B cell (primary cell): Measurements from ENCODE around the gene TSPAN15. TPM values are rescaled to one million over a fixed set of nuclear protein-coding genes. Genes with fewer than 3 reads are reported as not detected.
A peak's percentile ranks its signal among the peaks of the same experiment; 100 is the strongest.

Experiments used
- ATAC-seq: fragments of 200-7000 bp; cut with Tn5 transposase; one replicate; pipeline ENCODE4 v1.10.0; 2021; ENCODE audit warnings: low read depth, mild to moderate bottlenecking, moderate number of reproducible peaks, moderate library complexity
- CTCF ChIA-PET: fragments of 350-600 bp; sonication (Branson Sonifier 250); formaldehyde crosslinking; loops from one replicate; lab custom pipeline; 2021; ENCODE audit warnings: antibody characterized with exemption, inconsistent platforms; lab: Charles Lee
- POLR2A ChIA-PET: fragments of 350-600 bp; sonication (Branson Sonifier 250); formaldehyde crosslinking; loops from one replicate; lab custom pipeline; 2021; ENCODE audit warnings: antibody characterized with exemption; lab: Charles Lee
- DNase-seq: peaks from one replicate; pipeline ENCODE4 v3.0.0; 2013
- H2AFZ ChIP-seq: 2 replicates; pipeline ENCODE4 v1.6.1; 2012; ENCODE audit warnings: mild to moderate bottlenecking, low read depth, low read length; ENCODE audit not compliant: insufficient read depth, poor library complexity, severe bottlenecking
- H3K27ac ChIP-seq, 2 donors: 1 replicate in 1 of 2; 2 replicates in 1 of 2; pipeline ENCODE4 v1.5.1; 2012 to 2013; ENCODE audit warnings: low read length in 2 of 2, mild to moderate bottlenecking in 2 of 2, moderate library complexity in 1 of 2
- H3K27me3 ChIP-seq, 4 experiments: fragments of 200-600 bp in 1 of 4; sonication (generic) in 1 of 4; replicated peaks in 1 of 4; 1 replicate in 2 of 4; 2 replicates in 2 of 4; pipeline versions ENCODE4 v1.6.1 to v1.7.0; 2013 to 2016; ENCODE audit warnings: low read length in 3 of 4, mild to moderate bottlenecking in 2 of 4, mixed read lengths in 1 of 4, moderate library complexity in 1 of 4; ENCODE audit not compliant: insufficient read depth in 4 of 4, control insufficient read depth in 3 of 4; ENCODE audit errors: control extremely low read depth in 1 of 4
- H3K36me3 ChIP-seq, 2 experiments: replicated peaks in 1 of 2; 1 replicate in 1 of 2; 2 replicates in 1 of 2; pipeline versions ENCODE4 v1.6.1 to v1.7.1; 2013; ENCODE audit warnings: low read length in 1 of 2; ENCODE audit not compliant: insufficient read depth in 2 of 2, control insufficient read depth in 1 of 2; ENCODE audit errors: control extremely low read depth in 1 of 2, extremely low read depth in 1 of 2
- H3K4me1 ChIP-seq, 2 donors: fragments of 200-600 bp in 1 of 2; sonication (generic) in 1 of 2; 1 replicate in 1 of 2; 2 replicates in 1 of 2; pipeline versions ENCODE4 v1.5.1 to v1.6.1; 2013 to 2017; ENCODE audit warnings: low read length in 2 of 2; ENCODE audit not compliant: control insufficient read depth in 2 of 2, insufficient read depth in 2 of 2
- H3K4me2 ChIP-seq: replicated peaks from 2 replicates; pipeline ENCODE3; 2012; ENCODE audit warnings: mild to moderate bottlenecking, low read depth, low read length; ENCODE audit not compliant: poor library complexity, severe bottlenecking
- H3K4me3 ChIP-seq, 5 experiments: fragments of 200-600 bp in 1 of 5; sonication (generic) in 1 of 5; 1 replicate in 3 of 5; 2 replicates in 2 of 5; pipeline versions ENCODE4 v1.5.1 to v1.7.0; 2011 to 2016; ENCODE audit warnings: low read length in 4 of 5, mild to moderate bottlenecking in 4 of 5, low read depth in 2 of 5, control low read depth in 1 of 5, moderate library complexity in 1 of 5; ENCODE audit not compliant: insufficient read depth in 1 of 5; ENCODE audit errors: control extremely low read depth in 1 of 5, extremely low read depth in 1 of 5
- H3K79me2 ChIP-seq: fragments of 200-600 bp; sonication (generic); one replicate; pipeline ENCODE4 v1.6.0; 2016; ENCODE audit warnings: low read length; ENCODE audit not compliant: control insufficient read depth, insufficient read depth
- H3K9ac ChIP-seq: fragments of 200-600 bp; sonication (generic); 2 replicates; pipeline ENCODE4 v1.6.1; 2017; ENCODE audit warnings: mild to moderate bottlenecking, low read length, moderate library complexity
- H3K9me3 ChIP-seq, 3 donors: one replicate each; pipeline versions ENCODE4 v1.6.1 to v1.7.1; 2013; ENCODE audit warnings: low read length in 2 of 3; ENCODE audit not compliant: control insufficient read depth in 2 of 3, insufficient read depth in 1 of 3; ENCODE audit errors: control extremely low read depth in 1 of 3
- H4K20me1 ChIP-seq: 2 replicates; pipeline ENCODE4 v1.6.0; 2012; ENCODE audit warnings: mild to moderate bottlenecking, low read length; ENCODE audit not compliant: insufficient read depth, control insufficient read depth, poor library complexity, severe bottlenecking
- H3K27ac Mint-ChIP-seq: one replicate; pipeline ENCODE4 v1.8.0; 2021; ENCODE audit warnings: mixed read lengths
- H3K27me3 Mint-ChIP-seq: one replicate; pipeline ENCODE4 v1.8.0; 2021; ENCODE audit warnings: mixed read lengths
- H3K4me1 Mint-ChIP-seq: one replicate; pipeline ENCODE4 v1.8.0; 2021; ENCODE audit warnings: mixed read lengths
- H3K4me3 Mint-ChIP-seq: one replicate; pipeline ENCODE4 v1.8.0; 2021; ENCODE audit warnings: mixed read lengths
- H3K9me3 Mint-ChIP-seq: one replicate; pipeline ENCODE4 v1.8.0; 2022; ENCODE audit warnings: mixed read lengths; ENCODE audit not compliant: insufficient read depth
- EZH2 ChIP-seq: IDR thresholded peaks from 2 replicates; pipeline ENCODE4 v1.6.1; 2012; ENCODE audit warnings: borderline replicate concordance, low read depth, mild to moderate bottlenecking, moderate library complexity, low read length; ENCODE audit not compliant: insufficient read depth, poor library complexity, severe bottlenecking
- WGBS: methylation state at CpG from one replicate; pipeline ENCODE4 v1.1.5; 2013; ENCODE audit warnings: missing lambda C conversion rate; ENCODE audit not compliant: insufficient coverage; 5-methylcytosine and 5-hydroxymethylcytosine counted together
- intact Hi-C: fragments of 100-400 bp; cut with micrococcal nuclease; formaldehyde crosslinking; loops from one replicate; pipeline ENCODE4 v1.10.0; 2022
- polyA plus RNA-seq: library from polyadenylated mRNA; depleted of rRNA; stranded (reverse); fragments of >200 nt; gene quantifications from 2 replicates; pipeline ENCODE4 v1.2.3, GENCODE V29; 2012
- total RNA-seq, 2 donors: library from RNA; stranded (reverse); fragments of 120-200 nt in 1 of 2; gene quantifications; 1 replicate in 1 of 2; 2 replicates in 1 of 2; pipeline versions ENCODE4 v1.2.3 to v1.2.4, GENCODE V29; 2013 to 2022
- TF ChIP-seq, protein P1 (sequence below): fragments of 200-600 bp; IDR thresholded peaks from one replicate; pipeline ENCODE4 v1.8.0; 2022; ENCODE audit warnings: antibody characterized with exemption, mild to moderate bottlenecking

The TSPAN15 gene
- total and polyA plus RNA-seq, 2 donors (not counting 1 experiment from before 2014, with no cell fraction given), result 0.13 to 0.52 TPM

DNA sequence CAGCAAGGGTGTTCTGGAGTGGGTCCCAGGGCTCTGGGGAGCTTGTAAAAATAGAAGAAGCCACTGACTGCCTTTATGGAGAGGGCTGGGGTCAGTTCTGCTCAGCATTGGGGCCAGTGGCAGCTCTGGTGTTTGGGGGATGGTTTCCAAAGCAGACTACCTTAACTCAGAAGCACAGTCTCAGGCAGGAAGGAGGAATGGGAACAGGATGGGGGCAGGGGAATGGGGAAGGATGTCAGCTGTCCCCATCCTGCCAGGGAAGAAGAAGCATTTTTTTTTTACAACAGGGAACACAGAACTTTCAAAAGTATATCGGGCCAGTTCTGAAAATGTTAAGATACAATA lies 28.8 kb downstream of the TSPAN15 start:
- intact Hi-C loops, result no loop called here
- Histone ChIP-seq H3K27ac (no peak overlapping the region), H3K27me3 (no peaks in the 10 kb centered on the region), H3K9me3 (no peaks in the 10 kb centered on the region), H3K4me3 (no peak overlapping the region), H4K20me1 (no peaks in the 10 kb centered on the region), H2AFZ (no peak overlapping the region), H3K9ac (no peak overlapping the region), H3K36me3 (no peaks in the 10 kb centered on the region), H3K4me1 (peaks cover 4 to 8% of the 10 kb centered on the region in 2 donors), H3K4me2 (no peak overlapping the region), H3K79me2 (no peaks in the 10 kb centered on the region)
- POLR2A ChIA-PET, result no interaction called here
- DNase-seq, result no peak
- ATAC-seq, result no peak
- no peaks in the 10 kb centered on the region for H3K9me3 Mint-ChIP-seq
- CTCF ChIA-PET, result no interaction called here
- H3K4me3 Mint-ChIP-seq, result no peak overlapping the region
- no peak for TF ChIP-seq EZH2
- TF ChIP-seq, protein P1, sequence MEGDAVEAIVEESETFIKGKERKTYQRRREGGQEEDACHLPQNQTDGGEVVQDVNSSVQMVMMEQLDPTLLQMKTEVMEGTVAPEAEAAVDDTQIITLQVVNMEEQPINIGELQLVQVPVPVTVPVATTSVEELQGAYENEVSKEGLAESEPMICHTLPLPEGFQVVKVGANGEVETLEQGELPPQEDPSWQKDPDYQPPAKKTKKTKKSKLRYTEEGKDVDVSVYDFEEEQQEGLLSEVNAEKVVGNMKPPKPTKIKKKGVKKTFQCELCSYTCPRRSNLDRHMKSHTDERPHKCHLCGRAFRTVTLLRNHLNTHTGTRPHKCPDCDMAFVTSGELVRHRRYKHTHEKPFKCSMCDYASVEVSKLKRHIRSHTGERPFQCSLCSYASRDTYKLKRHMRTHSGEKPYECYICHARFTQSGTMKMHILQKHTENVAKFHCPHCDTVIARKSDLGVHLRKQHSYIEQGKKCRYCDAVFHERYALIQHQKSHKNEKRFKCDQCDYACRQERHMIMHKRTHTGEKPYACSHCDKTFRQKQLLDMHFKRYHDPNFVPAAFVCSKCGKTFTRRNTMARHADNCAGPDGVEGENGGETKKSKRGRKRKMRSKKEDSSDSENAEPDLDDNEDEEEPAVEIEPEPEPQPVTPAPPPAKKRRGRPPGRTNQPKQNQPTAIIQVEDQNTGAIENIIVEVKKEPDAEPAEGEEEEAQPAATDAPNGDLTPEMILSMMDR, result no peak
- no CpG with 5 or more reads among the region's 1 CpG for WGBS
- H3K4me1 Mint-ChIP-seq, result peaks cover 10% of the 10 kb centered on the region
- H3K27ac Mint-ChIP-seq, result no peak overlapping the region
- peaks cover 14% of the 10 kb centered on the region for H3K27me3 Mint-ChIP-seq

DNA sequence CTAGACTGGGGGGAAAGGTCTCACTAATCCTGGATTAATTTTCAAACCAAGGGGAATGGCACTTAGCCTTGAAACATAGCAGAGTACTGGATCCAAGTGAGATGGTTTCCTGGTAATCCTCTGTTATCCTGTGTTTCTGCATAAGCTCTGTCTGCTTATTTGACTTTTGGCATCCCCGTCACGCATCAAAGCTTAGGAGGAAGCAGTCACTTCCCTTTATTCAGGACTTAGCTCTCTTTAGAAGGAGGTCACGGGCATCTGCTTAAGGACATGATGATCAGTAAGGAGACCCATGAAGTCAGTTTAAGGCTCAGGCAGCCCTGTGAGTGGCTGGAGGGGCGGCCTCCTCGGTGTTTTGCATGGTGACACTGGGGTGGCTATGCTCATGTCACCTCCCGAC lies 30.0 kb downstream of the TSPAN15 start:
- Histone ChIP-seq H3K27ac (no peak overlapping the region), H3K9ac (no peak overlapping the region), H2AFZ (no peak overlapping the region), H3K36me3 (no peaks in the 10 kb centered on the region), H3K4me2 (no peak overlapping the region), H3K27me3 (no peaks in the 10 kb centered on the region), H3K4me1 (peaks cover 4 to 8% of the 10 kb centered on the region in 2 donors), H3K9me3 (no peaks in the 10 kb centered on the region), H3K79me2 (no peaks in the 10 kb centered on the region), H4K20me1 (no peaks in the 10 kb centered on the region), H3K4me3 (no peak overlapping the region)
- H3K4me1 Mint-ChIP-seq, result peaks cover 10% of the 10 kb centered on the region
- no peak overlapping the region for H3K4me3 Mint-ChIP-seq
- peak; percentile 31 for DNase-seq
- CTCF ChIA-PET, result interaction anchor here (0.8 kb wide), 1 partner anchor 33 kb away, joined by 3 read pairs; no protein-coding TSS in a partner anchor
- no peak for TF ChIP-seq EZH2
- TF ChIP-seq, protein P1, result no peak
- no peaks in the 10 kb centered on the region for H3K9me3 Mint-ChIP-seq
- no peak for ATAC-seq
- POLR2A ChIA-PET, result no interaction called here
- peaks cover 8% of the 10 kb centered on the region for H3K27me3 Mint-ChIP-seq
- H3K27ac Mint-ChIP-seq, result no peak overlapping the region
- 82% methylated on average over 2 of the region's 6 CpGs for WGBS
- intact Hi-C loops, result no loop called here
